ENCODE results near the gene SGK2.

Gene SGK2
- 0.31 to 1.0 reads per million in 2 donors for total RNA-seq

DNA sequence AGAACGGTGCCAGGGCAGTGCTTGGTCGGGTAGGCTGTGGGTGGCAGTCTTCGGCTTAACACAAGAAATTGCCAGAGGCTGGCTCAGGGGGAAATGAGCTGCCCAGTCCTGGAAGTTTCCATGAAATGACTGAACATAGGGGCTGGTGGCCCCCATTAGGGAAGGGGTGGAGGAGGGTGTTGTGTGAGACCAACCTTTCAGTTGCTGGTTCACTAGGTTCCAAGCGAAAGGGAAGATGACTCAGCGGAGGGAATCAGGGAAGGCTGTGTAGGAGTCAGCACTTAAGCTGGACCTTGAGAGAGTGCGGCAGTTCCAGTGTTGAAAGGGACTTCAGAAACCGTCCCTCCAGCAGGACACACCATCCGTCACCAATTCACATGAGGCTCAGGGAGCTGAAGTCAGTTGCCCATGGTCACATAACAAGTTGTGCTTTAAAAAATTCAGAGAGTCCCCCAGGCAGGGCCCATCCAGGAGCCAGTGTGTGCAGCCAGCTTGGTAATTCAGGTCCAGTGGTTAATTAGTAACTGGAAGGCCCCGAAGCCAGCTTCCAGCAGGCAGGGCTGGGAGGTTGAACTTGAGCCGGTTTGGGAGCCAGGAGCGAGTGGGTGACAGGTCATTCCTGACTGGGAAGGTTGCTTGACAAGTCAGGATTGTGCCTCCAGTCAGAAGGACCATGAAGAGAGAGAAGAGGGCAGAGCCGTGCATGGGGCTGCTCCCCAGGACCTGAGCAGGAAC, at the start of gene SGK2:
TSS of gene SGK2 (plus strand) at position 616 of the 735 bp plus-strand sequence. CDS start 7,469 bp downstream, outside the sequence.
- DNase-seq, result no peak

DNA sequence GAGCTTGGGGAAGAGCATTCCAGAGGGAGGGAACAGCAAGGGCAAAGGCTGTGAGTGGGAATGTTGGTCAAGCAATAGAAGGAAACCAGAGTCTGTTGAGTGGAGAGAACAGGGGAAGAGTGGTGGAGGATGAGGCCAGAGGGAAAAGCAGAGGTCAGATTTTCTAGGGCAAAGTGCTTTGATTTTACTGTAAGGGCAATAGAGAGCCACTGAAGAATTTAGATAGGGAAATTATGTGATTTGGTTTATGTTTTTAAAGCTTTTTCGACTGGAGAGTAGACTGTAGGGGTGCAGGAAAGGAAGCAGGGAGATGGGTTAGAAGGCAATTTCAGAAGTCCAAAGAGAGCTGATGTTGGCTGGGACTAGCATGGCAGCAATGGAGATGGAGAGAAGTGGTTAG, 46.9 kb upstream of the SGK2 start:
- no peak for DNase-seq

DNA sequence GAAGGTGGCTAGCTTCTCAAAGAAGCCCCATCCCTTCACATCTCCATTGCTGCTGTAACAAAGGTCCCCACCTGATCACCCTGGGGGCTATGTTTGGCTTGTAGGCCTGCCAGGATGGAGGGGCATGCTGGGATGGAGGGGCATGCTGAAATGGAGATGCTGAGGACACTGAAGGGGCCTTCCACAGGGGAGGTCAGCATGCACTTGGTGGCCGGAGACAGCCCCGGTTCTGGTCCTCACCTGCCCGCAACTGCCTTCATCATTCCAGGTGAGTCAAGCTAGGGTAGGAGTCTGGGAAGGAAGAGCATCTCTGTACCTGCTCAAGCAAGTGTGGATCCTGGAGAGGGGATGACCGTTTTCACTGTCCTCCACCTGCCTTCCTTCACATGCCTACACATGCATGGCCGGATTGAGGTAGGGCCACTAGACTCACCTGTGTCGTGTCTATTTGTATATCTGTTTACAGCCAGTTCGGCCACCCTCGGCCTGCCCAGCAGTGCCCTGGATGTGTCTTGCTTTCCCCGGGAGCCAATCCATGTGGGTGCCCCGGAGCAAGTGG, 45.4 kb upstream of the SGK2 start:
- no peak for DNase-seq

DNA sequence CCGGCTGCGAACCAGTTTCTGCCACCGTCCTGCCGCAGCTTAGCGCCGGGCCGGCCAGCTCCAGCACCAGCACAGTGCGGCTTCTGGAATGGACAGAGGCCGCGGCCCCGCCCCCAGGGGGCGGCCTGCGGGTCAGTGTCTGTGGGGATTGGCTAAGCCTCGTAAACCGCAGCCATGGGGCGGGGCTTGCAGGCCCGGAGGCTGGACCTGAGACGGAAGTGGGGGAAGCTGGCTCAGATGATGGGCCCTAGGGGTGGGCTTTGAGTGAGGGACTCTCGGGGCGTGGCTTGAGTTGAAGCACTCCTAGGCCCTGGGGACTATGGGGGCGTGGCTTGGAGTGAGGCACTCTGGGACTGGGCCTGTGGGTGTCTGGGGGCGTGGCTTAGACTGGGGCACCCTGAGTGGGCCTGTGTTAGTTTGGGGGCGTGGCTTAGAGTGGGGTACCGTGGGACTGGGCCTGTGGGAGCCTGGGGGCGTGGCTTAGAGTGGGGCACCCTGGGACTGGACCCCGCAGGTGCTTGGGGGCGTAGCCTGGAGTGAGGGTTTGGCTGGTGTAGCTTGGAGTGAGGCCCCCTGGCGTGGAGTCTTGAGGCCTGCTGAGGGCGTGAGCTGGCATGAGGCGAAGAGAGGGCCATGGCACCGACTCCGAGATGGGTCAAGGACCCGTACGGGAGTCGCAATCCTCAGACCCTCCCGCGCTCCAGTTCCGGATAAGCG, 44.7 kb upstream of the SGK2 start:
- peak; percentile 71 for DNase-seq

DNA sequence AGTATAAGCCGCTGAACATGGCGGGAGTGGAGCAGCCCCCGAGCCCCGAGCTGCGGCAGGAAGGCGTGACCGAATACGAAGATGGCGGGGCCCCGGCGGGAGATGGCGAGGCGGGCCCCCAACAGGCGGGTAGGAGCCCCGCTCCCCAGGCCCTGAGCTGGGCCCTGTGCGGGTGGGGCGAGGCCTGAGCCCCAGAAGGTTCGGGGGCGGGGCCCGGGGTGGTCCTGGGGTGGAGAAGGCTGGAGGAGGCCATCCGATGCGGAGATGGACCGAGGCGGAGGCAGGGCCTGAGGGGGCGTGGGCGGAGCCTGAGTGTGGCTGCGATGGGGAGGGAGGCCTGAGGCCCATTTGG, 44.2 kb upstream of the SGK2 start:
- peak; percentile 48 for DNase-seq

DNA sequence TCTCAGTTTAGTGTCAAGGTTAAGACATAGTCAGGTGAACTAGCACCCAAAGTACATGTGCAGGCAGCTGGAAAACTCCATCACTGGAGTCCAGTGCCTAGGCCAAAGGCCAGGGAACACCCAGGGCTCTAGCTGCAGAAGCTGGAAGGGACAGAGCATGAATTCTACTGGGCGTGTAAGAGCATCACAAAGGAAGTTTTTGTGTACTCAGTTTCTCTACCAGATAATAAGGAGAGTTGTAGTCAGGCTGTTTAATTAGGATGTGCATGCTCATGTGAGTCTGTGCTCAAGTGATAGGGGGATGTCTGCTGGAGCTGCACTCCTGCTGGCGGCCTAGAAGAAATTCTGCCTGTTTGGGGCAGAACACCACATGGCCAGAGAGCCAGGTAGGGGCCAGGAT, 43.2 kb upstream of the SGK2 start:
- DNase-seq, result no peak

DNA sequence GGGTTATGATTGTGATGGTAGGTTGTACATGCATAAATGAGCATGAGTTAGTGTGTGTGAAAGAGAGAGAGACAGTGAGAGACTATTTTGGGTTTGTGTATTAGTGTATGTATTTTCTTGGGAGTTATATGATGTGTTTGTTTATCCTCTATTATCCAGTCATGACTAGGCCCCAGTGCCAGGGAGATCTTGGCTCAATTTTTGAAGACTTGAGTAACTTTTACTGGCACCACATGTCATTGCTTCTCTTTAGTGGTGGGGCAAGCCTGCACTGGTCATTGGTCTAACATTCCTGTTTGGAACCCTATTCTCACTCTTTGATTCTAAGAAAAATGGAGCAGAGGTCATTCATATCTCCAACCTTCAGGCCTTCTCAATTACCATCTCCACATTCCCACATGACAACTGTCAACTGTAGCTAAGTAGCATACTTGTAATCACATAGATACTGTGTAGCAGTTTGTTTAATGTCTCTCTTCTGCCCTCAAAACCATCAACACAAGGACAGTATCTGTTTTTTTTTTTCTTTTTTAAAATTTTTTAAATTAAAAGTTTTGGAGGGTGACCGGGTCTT, 42.5 kb upstream of the SGK2 start:
- no peak for DNase-seq

DNA sequence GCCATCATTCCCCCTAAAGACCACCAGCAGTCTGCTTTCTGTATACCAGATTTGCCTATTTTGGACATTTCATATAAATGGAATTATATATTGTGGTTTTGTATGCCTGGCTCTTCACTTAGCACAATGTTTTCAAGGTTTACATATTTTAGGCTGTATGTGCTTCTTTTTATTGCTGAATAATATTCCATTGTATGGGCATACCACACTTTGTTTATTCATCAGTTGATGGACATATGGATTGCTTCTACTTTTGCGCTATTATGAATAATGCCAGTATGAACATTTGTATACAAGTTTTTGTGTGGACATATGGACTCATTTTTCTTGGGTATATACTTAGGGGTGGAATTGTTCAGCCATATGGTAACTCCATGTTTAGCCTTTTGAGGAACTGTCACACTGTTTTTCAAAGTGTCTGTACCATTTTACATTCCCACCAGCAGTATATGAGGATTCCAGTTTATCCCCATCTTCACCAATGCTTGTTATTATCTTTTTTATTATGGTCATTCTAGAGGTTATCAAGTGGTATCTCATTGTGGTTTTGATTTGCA, 38.7 kb upstream of the SGK2 start:
- no peak for DNase-seq

DNA sequence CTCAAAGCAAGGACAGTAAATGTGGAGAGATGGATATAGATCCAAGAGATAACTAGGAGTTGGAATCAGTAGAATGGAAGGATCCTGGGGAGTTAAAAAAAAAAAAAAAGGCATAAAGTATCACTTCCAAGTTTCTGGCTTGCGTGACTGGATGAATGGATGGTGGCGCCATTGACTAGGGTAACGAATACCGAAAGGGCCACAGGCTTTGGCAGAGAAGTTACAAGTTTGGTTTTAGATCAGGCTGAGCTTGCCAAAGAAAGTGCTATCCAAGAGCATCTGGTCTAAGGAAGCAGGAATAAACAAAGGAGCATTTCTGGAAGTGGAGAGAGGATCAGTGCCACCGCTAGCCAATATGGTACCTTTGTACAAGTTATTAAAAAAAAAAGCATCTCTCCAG, 33.8 kb upstream of the SGK2 start:
- no peak for DNase-seq

DNA sequence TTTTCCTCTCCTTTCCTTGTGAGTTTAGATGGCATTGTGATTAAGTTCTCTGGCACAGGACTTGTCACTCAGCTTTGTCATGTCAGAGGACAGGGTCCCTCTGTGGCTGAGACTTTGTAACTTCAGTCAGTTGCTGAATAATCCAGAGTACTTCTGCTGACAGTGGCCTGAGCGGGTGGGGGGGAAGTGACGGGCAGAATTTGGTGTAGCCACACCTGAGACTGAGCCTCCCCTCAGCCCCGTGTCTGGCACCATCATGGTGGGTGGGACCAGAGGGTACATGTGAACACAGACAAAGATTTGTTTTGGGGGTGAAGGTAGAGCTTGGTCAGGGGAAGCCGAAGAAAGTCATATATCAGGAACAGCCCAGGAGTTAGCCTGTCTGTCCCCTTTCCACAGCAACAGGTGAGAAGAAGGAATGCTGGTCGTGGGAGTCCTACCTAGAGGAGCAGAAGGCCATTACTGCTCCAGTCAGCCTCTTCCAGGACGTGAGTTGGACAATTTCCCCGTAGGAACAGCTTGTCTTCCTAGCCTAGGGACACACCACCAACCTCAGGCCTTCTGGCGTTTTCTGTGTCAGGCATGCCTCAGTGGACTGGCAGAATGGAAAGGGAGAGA, 30.5 kb upstream of the SGK2 start:
- DNase-seq, result no peak

DNA sequence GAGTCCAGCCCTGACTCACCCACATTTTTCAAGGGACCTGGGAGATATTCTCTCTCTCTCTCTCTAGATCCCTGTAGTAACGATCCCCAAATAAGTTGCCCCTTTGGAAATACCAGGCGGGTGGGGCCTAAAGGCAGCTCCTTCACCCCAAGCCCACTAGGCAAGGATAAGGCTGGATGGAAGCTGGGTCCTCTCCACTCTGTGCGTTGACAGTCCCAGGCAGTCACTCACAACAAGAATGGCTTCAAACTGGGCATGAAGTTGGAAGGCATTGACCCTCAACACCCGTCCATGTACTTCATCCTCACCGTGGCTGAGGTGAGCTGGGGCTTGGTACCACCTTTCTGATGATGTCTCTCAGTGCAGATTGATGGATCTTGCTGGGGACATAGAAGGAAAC, 29.8 kb upstream of the SGK2 start:
- no peak for DNase-seq

DNA sequence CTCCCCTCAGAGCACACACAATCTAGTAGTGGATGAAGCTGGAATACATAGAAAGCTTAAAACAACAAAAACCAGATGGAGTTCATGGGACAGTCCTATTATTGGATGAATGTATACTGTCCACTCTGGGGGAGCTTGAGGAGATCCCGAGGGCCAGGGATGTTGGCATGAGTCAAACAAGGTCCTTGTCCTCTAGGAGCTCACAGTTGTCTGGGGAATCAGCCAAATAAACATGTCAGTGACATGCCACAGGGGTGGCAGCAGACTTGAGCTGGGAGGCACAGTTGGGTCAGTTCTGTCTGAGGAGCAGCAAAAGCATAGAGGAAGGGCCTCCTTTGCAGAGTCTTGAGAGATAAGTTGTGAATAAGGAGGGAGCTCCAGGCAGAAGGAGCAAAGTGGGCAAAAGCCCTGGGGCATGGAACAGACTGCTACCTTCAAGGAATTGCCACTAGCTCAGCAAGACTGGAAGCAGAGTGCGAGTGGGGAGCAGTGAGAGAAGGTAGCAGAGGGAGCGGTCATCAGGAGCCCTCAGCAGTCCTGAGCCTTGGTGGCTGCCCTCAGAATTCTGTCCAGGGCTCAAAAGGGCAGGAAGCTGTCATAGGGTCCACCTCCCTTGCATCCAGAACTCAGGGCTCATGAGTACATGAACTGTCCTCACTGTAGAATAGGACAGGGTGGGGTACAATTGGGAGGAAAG, 29.2 kb upstream of the SGK2 start:
- no peak for DNase-seq

DNA sequence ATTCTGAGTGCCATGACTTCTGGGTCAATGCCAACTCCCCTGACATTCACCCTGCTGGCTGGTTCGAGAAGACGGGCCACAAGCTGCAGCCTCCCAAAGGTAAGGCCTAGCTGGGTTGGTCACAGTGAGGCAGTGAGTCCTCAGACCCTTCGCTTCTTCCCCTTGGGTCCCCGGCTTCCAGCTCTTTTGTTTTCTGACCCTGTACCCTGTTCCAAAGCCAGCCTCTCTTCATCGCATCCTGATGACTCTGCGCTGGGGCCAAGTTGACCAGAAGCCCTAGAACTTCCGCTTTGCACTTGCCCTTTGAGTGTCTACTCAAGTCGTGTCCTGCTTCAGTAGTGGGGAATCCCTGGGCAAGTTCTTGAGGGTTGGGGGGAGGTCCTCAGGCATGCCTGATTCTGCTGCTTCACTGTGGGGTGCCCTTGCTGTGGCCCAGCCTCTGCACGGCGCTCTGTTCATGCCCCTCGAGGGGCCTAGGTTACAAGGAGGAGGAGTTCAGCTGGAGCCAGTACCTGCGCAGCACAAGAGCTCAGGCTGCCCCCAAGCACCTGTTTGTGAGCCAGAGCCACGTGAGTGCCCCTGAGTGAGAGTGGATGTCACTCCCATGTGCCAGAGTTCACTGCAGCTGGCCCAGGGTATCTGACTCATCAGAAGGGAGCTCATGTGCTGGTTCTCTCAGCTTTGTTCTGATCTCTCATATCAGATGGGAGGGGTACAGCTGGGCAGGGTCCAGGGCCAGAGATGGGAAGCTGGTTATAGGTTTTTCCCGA, 28.3 kb upstream of the SGK2 start:
- no peak for DNase-seq

DNA sequence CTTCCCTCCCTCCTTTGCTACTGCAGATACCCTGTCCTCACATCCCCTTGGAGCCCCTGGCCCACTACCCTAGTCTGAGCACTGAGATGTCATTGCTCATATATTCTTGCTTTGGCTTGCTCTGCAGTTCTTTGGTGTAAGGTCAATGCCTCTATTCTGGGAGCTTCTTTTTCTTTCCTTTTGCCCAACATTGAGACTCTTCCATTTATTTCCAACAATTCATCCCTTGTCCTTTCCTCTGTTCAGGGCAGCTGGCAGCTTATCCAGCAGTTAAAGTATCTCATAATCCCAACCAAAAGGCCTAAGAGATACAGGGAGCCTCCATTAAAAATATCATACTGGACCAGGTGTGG, 27.8 kb upstream of the SGK2 start:
- no peak for DNase-seq

DNA sequence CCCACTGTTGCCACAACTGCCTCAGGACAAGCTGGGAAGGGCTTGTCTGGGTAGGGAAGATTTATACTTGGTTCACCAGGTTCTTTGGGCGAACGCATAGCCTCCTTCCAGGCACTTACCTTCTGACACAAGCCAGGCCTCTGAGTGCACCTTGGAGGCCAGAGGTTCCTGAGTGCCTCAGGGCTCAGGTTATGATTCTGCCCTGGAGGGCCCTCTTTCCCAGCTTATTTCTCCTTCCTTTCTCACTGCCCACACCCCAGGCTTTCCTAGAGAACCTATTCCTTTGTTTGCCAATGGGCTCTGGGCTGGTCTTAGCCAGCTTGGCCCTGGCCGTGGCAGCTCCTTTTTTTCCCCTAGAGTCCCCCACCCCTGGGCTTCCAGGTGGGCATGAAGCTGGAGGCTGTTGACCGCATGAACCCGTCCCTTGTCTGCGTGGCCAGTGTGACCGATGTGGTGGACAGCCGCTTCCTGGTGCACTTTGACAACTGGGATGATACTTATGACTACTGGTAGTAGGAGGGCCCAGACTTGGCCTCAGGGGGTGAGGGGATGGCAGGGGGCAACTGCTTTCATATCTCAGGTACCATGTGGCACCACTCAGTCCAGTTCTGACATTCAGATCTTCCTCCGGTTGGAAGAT, 26.3 kb upstream of the SGK2 start:
- no peak for DNase-seq

DNA sequence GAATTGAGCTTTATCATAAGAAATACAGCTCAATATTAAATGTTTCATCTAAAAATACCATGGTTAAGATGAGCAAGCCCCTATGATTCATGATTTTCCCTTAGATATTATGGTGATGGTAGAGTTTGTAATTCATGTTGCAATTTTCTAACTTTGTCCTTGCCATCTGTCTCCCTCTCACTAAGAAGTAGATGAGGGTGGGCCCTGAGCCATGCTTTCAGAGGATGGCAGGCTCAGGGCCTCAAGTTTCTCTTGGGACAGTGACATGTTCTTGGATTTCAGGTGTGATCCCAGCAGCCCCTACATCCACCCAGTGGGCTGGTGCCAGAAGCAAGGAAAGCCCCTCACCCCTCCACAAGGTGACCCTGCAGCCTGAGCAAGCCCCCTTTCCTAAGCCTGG, 25.8 kb upstream of the SGK2 start:
- no peak for DNase-seq

DNA sequence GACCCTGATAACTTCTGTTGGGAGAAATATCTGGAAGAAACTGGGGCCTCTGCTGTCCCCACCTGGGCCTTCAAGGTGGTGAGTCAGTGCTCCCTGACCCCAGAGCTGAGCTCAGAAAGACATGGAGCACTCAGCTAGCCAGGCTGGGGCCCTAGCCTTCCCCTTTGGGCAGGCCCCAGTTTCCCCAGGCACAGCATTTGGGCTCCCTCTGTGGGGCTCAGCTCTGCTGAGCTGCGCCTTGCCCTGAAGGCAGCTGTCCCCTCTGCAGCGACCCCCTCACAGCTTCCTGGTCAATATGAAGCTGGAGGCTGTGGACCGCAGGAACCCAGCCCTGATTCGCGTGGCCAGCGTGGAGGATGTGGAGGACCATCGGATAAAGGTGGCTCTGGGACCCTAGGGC, 24.8 kb upstream of the SGK2 start:
- no peak for DNase-seq

DNA sequence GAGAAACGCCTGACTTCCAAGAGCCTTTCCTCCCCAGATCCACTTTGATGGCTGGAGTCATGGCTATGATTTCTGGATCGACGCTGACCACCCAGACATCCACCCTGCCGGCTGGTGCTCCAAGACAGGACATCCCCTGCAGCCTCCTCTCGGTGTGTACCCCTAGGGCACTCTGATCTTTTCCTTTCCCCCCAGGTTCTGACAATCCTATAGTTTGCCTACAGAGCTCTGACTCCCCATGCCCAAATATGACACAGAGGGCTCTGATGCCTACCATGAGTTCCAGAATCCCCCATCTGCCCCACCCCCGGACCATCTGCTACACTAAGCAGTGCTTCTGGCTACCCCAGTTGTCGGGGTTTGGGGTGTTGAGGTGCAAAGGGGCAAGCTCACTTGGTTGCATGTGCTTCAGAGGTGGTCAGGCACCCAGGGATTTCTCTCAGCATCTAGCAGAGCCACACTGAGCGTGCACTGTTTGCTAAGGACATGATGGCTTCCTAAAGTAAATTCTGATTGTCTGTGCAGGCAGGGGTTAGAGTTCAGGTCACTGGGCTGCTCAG, 24.0 kb upstream of the SGK2 start:
- DNase-seq, result no peak

DNA sequence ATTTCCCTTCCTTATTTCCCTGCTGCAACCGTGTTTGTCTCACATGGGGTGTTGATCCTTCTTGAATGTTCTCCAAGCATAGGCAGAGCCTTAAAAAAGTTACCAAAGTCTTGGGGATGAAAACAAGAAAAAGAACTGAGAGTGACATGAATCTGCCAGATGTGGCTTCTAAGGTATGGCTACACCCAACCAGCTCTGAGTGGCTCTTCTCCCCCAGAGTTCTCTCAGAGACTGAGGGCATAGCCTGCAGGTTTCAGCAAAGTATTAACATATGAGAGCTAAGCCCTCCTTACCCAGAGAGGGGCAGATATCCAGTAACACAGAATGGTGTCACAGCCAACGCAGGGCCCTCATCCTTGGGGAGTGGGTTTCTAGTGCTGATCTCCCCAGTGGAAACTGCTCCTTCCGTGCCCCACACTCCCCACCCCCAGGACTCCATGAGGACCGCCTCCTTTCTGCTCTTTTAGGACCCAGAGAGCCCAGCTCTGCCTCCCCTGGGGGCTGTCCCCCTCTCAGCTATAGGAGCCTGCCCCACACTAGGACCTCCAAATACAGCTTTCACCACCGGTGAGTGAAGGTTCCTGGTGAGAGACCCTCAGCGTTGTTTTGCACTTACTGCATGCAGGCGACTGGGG, 23.3 kb upstream of the SGK2 start:
- DNase-seq, result no peak

DNA sequence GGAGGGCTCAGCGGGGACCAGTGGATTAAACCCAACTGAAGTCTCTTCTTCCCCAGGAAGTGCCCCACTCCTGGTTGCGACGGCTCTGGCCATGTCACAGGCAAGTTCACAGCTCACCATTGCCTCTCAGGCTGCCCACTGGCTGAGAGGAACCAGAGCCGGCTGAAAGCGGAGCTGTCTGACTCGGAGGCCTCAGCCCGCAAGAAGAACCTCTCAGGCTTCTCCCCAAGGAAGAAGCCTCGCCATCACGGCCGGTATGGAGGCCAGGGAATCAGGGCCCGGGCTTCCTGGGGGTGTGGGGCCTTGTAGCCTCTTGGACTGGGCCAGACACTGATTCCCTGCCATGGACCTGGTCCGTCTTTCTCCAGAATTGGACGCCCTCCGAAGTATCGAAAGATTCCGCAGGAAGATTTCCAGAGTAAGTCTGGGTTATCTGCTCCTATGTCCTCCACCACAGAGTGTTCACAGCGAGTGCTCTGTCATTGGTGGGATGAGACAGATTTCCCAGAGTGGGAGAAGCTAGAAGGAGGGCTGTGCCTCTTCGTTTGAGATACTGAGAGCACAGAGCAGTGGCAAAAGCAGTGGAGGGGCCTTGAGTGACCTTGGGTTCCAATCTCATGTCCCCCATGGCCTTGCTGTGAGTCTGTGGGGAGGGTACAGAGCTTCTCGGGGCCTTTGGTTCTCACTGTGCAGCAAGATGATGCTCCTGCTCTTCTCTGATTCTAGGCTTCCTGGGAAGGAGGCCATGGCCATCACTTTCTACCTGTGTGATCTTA, 22.6 kb upstream of the SGK2 start:
- DNase-seq, result no peak

Measured in activated gamma-delta T cell (primary cell).